WTC11 (cell line): ENCODE measurements around the gene CLEC2L.

Experiments used
- CREB1 ChIP-seq: sonication (generic); formaldehyde crosslinking; IDR thresholded peaks from 2 replicates; pipeline ENCODE4 v1.8.0; 2023; ENCODE audit warnings: mild to moderate bottlenecking, missing genetic modification reagents
- ELF4 ChIP-seq: sonication (generic); formaldehyde crosslinking; IDR thresholded peaks from 2 replicates; pipeline ENCODE4 v1.8.1; 2022; ENCODE audit warnings: low read depth, mild to moderate bottlenecking, moderate library complexity, missing genetic modification reagents
- FOXJ3 ChIP-seq: sonication (generic); formaldehyde crosslinking; IDR thresholded peaks from 2 replicates; pipeline ENCODE4 v1.9.0; 2021; ENCODE audit warnings: missing genetic modification reagents, mild to moderate bottlenecking, borderline replicate concordance
- GTF2I ChIP-seq: fragments of 250-450 bp; sonication (Bioruptor Pico); conservative IDR thresholded peaks from 2 replicates; pipeline ENCODE4 v1.4.0; 2021; ENCODE audit warnings: mild to moderate bottlenecking
- TF ChIP-seq, protein P1 (sequence below): sonication (generic); formaldehyde crosslinking; IDR thresholded peaks from 2 replicates; pipeline ENCODE4 v1.8.0; 2022; ENCODE audit warnings: mild to moderate bottlenecking, missing genetic modification reagents
- TF ChIP-seq, protein P2 (sequence below): fragments of 200-600 bp; IDR thresholded peaks from 2 replicates; pipeline ENCODE4 v1.8.0; 2022; ENCODE audit warnings: antibody characterized with exemption

DNA sequence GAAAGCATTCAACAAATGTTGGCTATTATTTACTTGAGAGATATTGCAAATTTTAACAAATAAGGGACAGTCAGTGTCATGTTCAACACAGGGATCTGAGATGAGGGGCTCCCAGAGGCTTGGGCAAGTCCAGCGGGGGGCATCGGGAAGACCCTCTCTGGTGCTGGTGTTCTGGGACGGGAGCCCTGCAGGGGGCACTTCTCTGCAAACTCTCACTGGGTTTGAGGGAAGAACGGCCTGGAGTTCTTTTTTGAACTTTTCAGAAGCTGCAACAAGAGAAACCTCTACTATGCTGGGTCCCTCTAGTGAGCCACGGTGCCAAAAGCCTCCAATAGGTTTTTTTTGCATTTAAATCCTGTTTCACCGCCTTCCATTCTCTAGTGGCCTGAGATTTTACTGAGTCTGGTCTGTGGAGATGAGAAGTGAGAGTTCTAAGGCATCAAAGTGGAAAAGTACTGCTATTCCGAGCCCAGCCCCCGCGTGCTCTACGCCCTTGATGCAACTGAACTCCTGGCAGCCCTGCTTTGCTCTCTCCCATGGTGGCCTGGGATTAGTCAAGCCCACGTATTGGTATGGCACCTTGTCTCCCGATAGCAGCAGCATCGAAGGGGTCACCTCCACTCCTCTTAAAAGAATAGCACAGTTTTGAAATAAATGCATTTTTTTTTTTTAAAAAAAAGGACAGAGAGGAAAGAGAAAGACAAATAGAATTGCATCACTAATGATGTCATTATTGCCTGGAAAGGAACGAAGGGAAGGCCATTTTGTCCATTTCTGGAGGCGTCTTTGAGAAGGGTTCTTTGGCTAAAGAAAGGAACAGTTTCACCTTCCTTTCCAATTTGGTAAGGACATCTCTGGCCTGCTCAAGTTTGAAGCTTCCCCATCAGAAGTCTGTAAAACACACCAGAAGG is 43.5 kb downstream of the CLEC2L start:
- TF ChIP-seq, protein P1, sequence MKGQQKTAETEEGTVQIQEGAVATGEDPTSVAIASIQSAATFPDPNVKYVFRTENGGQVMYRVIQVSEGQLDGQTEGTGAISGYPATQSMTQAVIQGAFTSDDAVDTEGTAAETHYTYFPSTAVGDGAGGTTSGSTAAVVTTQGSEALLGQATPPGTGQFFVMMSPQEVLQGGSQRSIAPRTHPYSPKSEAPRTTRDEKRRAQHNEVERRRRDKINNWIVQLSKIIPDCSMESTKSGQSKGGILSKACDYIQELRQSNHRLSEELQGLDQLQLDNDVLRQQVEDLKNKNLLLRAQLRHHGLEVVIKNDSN (CRISPR knock-in tag): no peak
- no peak for TF ChIP-seq CREB1 (CRISPR knock-in tag)
- TF ChIP-seq, protein P2, sequence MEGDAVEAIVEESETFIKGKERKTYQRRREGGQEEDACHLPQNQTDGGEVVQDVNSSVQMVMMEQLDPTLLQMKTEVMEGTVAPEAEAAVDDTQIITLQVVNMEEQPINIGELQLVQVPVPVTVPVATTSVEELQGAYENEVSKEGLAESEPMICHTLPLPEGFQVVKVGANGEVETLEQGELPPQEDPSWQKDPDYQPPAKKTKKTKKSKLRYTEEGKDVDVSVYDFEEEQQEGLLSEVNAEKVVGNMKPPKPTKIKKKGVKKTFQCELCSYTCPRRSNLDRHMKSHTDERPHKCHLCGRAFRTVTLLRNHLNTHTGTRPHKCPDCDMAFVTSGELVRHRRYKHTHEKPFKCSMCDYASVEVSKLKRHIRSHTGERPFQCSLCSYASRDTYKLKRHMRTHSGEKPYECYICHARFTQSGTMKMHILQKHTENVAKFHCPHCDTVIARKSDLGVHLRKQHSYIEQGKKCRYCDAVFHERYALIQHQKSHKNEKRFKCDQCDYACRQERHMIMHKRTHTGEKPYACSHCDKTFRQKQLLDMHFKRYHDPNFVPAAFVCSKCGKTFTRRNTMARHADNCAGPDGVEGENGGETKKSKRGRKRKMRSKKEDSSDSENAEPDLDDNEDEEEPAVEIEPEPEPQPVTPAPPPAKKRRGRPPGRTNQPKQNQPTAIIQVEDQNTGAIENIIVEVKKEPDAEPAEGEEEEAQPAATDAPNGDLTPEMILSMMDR: no peak
- no peak for TF ChIP-seq GTF2I (CRISPR knock-in tag)
- no peak for TF ChIP-seq ELF4 (CRISPR knock-in tag)
- TF ChIP-seq FOXJ3 (CRISPR knock-in tag): no peak
